GM18520 (cell line): Measurements from ENCODE around the gene LOXL1.
"Not testable (repeated sequence)": the region's sequence is repeated elsewhere in the genome, so short reads cannot be mapped to it uniquely, and the experiment has no call there.

Experiments used
- ATAC-seq: cut with Tn5 transposase; IDR thresholded peaks from one replicate; pipeline ENCODE4 v1.9.1; 2021; ENCODE audit not compliant: unreplicated experiment

LOXL1 gene

DNA sequence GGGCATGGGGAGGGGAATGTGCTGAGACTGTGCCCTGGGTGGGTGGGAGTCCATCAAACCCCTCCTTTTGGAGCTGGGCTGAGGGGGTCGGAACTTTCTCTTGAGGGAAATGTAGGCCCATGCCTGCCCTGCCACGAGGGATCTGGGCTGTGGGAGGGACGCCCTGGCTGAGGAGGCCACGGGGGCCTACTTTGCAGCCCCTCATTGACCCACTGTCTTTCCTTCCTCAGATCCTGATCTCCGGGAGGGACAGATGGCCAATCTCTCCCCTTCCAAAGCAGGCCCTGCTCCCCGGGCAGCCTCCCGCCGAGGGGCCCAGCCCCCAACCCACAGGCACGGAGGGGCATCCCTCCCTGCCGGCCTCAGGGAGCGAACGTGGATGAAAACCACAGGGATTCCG is 25.3 kb downstream of the LOXL1 start:
- no peak for ATAC-seq

DNA sequence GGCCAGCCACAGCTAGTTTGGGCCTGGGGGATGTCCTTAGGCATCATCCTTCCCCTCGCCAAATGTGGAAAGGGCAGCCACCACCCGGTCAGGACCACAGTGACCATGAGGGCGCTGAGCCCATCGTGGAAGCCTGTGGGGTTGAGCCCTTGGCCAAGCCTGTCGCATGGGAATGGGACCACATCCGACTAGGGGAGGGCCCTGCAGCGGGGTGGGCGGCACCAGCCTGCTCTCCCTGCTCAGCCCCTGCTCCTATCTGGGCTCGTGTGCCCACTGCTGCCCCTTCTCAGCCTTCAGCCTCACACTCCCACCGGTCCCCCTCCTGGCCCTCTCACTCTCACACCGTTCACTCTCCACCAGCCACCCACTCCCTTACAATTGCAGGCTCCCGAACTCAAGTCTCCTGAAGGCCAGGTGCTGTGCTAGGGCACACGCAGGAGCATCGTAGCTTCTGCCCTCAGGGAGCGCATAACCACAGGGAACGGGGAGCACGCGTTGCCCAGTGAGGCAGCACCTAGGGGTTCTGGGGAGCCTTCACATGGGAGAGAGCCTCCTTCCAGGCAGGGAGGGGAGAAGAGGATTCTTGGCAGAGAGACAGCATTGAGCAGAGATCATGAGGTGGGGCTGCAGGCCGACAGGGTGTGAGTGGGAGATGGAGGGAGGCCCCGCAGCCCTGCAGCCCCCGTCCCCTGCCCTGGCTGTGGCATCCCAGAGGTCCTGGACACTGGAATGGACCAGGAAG is 26.1 kb downstream of the LOXL1 start:
- ATAC-seq = no peak

DNA sequence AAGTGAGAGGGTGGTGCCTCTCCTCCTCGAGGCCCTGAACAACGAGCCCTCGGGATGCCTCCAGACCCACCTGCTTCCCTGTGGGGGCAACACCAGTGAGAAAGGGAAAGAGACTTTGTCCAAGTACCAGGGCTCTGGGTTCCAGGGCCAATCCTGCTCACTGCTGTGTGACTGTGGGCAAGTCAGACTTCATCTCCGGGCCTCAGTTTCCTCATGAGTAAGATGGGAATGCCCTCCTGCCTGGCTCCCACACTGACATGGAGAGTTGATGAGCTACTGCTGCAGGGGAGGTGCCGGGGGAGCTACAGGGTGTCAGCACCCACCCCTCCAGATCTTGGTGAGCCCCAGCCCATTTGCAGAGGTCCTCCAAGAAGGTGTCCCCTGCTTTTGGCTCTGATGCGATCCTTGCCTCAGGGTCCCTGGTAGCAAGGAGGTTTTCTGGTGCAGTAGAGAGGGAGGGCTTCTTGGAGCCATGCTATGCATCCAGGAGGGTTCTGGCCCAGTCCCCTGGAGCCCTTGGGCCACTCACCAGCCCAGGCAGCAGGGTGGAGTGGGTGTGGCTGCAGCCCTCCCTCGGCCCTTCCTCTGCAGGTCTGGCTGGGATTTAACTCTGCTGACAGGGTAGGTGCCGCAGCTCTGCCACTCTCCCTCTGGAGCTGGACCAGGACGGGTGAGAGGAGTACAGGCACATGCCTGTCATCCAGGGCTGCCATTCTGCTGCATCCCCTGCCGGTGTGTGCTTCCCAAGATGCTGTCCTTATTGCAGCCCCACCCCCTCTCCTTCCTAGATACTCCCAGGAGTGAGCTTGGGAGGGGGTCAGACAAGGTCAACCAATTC is 26.9 kb downstream of the LOXL1 start:
- ATAC-seq = no peak

DNA sequence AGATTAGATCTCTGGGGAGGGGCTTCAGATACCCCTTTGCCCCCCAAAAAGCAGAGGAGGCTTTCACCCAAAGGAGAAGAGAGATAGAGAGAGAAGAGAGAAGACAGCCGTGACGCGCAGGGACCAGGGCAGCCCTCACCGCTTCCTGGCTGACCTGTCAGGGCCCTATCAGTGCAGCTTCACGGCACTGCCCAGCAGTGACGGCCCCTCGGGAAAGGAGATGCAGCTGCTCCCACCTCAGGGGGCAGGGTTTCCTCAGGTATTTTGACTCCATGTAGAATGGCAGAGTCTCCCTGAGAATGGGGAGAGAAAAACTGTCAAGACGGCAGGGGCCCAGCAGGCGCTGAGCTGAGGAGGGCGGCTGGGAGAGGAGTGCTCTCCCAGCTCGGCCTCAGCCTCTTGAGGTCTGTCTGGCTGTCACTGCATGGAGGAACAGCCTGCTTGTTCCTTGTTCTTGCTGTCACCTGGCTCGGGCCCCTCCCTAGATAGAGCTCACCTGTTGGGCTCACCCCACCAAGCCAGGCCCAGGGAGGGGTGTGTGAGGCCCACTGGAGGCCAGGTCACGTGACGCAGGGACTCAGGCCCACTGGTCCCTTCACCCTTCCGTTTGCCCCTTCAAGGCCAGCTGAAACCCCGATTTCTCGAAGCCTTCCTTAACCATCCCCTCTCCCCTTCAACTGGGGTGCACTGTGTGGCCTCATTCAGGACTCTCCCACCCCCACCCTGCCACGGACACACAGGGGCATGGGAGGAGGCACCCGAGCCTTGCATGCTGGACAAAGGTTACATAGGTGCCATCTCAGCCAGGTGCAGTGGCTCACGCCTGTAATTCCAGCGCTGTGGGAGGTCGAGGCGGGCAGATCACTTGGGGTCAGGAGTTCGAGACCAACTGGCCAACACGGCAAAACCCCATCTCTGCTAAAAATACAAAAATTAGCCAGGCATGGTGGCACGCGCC is 28.2 kb downstream of the LOXL1 start:
- no peak for ATAC-seq

DNA sequence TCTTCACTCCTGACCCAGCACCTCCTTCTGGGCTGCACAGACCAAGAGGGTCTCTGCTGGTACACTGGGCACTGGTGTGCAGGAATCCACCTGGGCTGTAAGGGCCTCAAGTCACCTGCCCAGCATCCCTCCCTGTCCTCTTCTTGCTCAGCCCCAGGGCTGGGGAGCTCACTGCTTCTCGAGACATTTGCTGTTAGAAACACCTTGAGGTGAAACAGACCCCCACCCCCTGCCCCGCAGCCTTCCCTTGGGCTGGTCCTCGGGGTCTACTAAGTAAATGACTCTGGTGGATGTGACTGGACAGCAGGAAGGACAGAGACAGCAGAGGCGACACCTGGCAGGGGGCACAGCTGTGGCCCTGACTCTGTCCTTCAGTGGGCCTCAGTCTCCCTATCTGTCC is 29.1 kb downstream of the LOXL1 start:
- ATAC-seq = no peak

DNA sequence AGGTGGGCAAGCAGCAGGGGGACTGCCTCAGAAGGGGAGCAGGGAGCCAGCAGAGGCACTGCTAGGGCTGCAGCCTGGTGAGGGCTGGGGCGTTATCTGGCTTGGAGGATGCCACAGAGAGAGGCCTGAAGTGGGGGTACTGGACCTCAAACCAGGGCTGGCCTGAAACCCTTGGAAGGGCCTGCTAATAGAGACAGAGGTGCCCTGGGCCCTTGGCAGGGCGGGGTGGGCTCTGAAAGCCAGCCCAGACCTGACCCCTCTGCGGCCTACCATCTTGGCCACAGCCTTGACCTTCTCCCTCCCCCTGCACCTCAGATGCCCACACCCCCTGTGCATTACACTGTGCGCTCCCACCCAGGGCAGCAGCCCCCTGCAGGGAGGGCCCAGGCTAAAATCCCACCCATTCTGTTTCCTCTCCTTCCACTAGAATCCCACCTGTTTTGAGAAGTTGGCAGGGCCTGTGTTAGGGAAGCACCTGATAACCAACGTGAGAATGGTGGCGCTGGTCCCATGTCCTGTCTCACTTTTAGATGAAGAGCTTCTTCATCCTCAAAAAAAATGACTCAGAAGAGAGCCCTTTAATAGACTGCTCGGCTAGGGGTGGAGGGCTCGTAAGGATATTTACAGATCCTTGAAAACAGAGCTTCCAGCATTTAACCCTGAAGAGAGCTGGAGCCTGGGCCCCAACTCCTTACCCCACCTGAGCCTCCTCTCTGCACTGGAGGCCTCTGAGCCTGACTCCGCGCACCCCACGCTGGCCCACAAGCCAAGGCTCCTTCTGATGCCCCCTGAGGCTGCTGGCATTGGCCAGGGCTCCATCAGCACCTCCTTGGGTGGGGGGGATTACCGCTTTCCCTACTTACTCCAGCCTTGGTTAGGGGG is 29.8 kb downstream of the LOXL1 start:
- ATAC-seq = no peak

DNA sequence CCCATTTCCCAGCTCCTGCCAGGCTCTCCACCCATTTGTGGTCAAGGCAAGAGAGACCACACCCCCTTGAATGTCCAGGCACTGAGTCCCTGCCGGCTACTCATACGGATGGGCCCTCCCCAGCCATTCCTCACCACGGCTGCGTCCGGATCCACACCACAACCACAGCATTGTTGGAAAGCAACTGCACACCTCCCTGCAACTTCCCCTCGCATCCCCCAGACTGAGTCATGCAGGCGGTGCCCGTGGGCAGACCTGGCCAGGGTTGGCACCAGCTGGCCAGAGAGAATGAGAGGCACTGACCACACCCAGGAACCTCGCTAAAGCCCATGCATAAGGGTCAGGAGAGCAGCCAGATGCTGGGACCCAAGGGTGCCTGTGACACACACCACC is 30.5 kb downstream of the LOXL1 start:
- ATAC-seq = no peak

DNA sequence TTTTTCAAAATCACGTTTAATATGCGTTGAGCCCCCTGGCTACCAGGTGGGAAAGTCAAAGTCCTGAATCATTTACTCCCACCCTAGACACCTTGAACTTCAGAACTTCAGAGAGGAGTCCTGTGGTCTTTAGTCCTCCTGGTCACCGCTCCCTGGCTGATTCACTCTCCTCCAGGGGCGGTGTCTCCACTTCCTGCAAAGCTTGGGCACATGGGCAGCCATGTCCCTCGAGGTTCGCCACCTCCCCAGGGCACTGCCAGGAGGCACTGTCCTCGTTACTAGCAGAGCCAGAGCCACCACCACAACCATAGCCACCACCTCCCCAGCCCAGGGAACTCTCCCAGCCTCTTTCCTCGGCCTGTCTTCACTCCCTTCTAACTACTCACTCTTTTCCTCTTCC is 31.0 kb downstream of the LOXL1 start:
- no peak for ATAC-seq

DNA sequence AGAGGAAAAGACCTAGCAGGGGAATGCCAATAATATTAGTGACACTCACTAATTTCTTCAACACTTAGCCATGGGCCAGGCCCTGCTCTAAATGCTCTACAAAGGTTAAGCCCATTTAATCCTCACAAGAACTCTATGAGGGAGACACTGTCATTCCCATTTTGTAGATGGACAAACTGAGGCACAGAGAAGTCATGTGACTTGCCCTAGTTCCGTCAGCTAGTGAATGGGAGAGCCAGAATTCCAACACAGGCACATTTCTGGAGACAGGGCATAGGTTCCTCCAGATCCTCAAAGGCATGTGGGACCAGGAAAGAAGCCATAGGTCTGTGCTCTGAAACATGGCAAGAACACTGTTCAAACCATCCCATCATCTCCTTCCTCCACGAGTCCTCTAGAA is 31.5 kb downstream of the LOXL1 start:
- ATAC-seq = no peak

DNA sequence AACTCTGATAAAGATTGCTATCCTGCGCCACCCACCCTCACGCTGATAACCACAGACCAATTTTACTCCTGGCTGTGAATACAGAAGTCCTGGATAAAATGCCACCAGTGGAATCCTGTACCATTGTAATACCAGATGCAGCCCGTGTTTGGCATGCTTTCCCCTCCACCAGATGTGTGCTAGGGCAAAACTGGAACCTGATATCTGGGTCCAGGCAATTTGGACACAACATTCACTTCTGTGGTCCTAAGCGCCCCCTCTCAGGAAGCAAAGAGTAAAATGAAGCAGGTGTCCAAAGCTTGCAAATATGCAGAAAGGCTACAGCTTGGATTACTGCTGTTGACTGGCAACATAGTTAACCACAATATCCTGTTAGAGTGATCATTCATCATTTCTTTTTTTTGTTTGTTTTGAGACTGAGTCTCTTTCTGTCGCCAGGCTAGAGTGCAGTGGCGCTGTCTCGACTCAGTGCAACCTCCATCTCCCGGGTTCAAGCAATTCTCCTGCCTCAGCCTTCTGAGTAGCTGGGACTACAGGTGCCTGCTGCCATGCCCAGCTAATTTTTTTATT is 32.8 kb downstream of the LOXL1 start:
- no peak for ATAC-seq

DNA sequence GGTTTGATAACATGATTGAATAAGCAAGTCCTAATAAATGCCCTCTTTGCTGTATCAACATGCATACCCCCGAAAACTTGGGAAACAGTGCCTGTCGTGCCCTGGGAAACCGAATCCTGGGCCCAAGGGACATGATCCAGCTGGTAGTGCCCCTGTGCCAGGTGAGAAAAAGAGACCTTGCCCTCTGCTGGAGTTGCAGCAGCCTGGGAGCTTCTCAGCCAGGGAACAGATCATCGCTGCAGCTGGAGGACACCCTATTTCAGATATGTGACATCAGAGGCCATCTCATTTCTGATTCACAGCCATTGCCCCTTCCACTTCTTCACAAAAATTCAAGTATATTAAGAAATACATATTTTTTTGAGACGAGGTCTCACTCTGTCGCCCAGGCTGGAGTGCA is 33.5 kb downstream of the LOXL1 start:
- no peak for ATAC-seq

DNA sequence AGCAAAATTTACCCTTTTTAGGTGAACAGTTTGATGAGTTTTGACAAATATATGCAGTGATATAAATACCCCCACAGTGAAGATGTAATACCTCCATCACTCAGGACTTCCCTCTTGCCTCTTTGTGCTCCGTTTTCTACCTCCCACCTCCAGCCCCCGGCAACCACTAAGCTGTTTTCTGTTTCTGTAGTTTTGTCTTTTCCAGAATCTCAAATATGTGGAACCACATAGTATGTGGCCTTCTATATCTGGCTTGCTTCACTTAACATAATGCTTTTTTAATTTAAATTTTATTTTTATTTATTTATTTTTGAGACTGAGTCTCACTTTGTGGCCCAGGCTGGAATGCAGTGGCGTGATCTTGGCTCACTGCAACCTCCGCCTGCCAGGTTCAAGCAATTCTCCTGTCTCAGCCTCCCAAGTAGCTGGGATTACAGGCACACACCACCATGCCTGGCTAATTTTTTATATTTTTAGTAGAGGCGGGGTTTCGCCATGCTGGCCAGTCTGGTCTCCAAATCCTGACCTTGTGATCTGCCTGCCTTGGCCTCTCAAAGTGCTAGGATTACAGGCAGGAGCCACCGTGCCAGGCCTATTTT is 34.3 kb downstream of the LOXL1 start:
- not testable (repeated sequence) for ATAC-seq

DNA sequence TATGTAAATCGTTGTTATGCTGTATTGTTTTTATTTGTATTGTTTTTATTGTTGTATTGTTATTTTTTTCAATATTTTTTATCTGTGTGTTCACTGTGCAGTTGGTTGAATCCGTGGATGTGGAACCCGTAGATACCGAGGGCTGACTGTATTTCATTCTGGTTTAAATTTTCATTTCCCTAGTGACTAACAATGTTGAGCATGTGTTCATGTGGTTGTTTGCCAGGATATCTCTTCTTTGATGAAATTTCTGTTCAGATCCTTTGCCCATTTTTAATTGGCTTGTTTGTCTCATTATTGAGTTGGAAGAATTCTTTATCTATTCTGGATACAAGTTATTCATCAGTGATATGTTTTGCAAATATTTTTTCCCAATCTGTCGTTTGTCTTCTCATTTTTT is 36.2 kb downstream of the LOXL1 start:
- no peak for ATAC-seq

DNA sequence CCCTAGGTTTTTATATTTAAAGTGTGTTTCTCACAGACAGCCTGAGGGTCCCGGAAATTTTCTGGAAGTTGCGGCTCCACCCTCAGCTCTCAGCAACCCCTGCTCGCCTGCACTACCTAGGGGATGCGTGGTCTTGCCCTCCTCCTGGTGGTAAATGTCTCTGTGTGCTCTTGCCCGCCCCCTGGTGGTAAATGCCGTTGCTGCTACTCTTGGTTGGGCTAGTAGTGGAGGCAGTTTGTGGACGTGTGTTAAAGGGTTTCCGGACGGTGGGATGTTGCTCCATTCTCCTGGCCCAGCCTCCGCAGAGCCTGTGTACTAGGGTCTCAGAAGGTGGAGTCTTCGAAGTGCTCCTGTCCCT is 38.5 kb downstream of the LOXL1 start:
- peak; percentile 44 for ATAC-seq

DNA sequence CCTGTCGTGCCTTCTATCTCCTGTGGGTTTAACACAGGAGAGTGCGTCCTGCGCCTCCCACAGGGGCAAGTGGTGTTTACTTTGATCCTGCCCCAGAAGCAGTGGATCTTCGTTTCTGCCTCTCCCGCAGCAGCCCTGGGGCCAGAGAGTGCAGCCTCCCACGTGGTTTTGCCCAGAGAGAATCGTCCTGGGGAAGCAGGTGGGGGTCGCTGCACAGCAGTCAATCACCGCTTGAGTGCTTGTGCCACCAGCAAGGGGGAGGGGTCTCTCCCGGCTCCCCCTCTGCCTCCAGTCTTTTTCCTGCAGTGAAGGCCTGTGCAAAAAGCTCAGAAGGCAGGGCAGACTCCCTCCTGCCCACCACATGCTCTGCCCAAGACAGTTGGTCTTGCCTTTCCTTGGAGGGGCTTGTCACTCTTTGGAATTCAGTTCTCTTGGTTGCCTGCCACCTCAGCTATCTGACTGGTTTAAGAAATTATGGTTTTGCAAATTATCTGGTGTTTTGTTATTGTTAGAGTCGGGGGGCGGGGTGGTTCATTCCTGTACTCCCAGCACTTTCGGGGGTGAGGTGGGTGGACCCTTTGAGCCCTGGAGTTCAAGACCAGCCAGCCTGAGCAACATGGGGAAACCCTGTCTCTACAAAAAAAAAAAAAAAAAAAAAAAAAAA is 39.0 kb downstream of the LOXL1 start:
- ATAC-seq = no peak

DNA sequence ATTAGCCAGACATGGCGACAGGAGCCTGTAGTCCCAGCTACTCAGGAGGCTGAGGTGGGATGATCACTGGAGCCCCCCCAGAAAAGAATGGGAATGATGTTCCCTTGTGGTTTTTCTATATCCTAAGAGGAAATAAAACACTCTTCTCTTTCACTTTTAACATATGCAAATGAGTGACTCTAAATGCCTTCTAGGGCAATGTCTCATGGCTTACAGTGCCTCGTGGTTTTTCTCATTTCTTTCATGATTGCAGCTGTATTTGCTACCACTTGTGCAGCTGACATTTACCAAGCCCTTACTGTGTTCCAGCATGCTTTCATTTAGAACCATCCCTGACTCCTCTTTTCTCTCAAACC is 39.5 kb downstream of the LOXL1 start:
- ATAC-seq = no peak

DNA sequence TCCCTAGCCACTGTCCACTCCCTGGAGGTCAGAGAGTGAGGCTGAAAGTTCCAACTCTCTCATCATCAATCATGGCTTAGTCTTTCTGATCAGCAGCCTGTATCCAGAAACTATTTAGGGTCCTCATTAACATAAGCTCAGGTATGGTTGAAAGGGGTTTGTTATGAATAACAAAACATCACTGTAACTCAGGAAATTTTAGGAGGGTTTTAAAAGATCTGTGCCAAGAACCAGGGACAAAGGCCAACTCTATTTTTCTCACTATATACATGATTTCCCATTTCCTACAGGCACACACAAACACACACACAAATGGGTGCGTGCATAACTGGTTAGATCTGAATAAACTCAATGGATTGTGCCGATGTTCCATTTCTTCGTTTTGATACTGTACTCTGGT is 42.2 kb downstream of the LOXL1 start:
- no peak for ATAC-seq

DNA sequence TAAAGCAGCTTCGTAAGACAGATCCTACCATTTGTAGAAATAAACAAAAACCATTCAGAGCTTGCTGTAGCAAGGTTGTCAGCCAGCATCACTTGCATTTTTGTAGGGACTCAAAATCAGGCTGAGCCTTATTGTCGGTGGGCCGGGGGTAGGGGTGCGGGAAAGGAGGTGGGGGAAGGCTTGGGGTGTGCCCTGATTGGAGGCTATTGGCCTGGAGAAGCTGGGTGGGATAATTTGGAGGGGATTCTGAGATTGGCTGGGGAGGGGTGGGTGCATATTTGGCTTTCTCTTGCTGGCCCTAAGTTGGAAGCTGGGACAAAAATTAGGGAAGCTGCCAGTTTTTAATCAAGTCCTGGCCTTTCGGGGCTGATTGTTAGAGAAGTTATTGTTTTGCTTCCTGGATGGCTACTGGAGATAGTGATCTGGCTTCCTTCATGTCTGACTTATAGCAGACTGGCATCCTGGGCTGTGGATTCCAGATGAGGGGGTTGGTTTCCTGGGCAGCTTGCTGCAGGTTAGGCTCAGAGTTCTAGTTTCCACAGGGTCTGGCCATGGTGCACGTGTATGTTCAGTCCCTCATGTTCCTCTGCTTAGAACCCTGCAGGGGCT is 43.0 kb downstream of the LOXL1 start:
- no peak for ATAC-seq
